ENCODE results near the gene IQCF5.

DNA sequence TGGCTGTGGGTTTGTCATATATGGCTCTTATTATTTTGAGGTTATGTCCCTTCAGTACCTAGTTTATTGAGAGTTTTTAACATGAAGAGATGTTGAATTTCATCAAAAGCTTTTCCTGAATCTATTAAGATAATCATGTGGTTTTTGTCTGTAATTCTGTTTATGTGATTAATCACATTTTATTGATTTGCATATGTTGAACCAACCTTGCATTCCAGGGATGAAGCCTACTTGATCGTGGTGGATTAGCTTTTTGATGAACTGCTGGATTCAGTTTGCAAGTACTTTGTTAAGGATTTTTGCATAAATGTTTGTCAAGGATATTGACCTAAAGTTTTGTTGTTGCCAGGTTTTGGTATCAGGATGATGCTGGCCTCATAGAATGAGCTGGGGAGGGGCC, 47.1 kb downstream of the IQCF5 start:
- TF ChIP-seq, protein P1, sequence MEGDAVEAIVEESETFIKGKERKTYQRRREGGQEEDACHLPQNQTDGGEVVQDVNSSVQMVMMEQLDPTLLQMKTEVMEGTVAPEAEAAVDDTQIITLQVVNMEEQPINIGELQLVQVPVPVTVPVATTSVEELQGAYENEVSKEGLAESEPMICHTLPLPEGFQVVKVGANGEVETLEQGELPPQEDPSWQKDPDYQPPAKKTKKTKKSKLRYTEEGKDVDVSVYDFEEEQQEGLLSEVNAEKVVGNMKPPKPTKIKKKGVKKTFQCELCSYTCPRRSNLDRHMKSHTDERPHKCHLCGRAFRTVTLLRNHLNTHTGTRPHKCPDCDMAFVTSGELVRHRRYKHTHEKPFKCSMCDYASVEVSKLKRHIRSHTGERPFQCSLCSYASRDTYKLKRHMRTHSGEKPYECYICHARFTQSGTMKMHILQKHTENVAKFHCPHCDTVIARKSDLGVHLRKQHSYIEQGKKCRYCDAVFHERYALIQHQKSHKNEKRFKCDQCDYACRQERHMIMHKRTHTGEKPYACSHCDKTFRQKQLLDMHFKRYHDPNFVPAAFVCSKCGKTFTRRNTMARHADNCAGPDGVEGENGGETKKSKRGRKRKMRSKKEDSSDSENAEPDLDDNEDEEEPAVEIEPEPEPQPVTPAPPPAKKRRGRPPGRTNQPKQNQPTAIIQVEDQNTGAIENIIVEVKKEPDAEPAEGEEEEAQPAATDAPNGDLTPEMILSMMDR (conservative IDR thresholded peaks at IDR 0.05 in 1 of 2, IDR thresholded peaks at IDR 0.05 in 1 of 2; ENCODE audit: extremely low read depth in 1 of 2, insufficient read depth in 1 of 2, low read depth in 1 of 2, low read length in 2 of 2): no peak
- no peak for TF ChIP-seq EZH2 (IDR thresholded peaks at IDR 0.05; ENCODE audit: borderline replicate concordance, low read length)

Data from mammary epithelial cell (primary cell).